D341Med (cell line): ENCODE measurements around the gene EGR4.
"Not testable (repeated sequence)": the region's sequence is repeated elsewhere in the genome, so short reads cannot be mapped to it uniquely, and the experiment has no call there.

ENCODE experiments used
- DNase-seq: peaks from one replicate; pipeline ENCODE4 v3.0.0; 2012; ENCODE audit warnings: low spot score

Gene EGR4

GRCh38 chr2:73263540-73264331 lies 29.6 kb downstream of the EGR4 start:
- no peak for DNase-seq

- not testable (repeated sequence) for DNase-seq
Observed at GRCh38 chr2:73262691-73263429, 30.5 kb downstream of the EGR4 start.

- no peak for DNase-seq
Observed at GRCh38 chr2:73262108-73262651, 31.2 kb downstream of the EGR4 start.

GRCh38 chr2:73260338-73260984 lies 32.9 kb downstream of the EGR4 start:
- peak; percentile 84 for DNase-seq

- DNase-seq, result no peak
Observed at GRCh38 chr2:73259704-73260337, 33.5 kb downstream of the EGR4 start.

GRCh38 chr2:73259276-73259675 lies 34.1 kb downstream of the EGR4 start:
- DNase-seq, result no peak

GRCh38 chr2:73258913-73259215 lies 34.5 kb downstream of the EGR4 start:
- no peak for DNase-seq

- no peak for DNase-seq
Observed at GRCh38 chr2:73258186-73258912, 35.0 kb downstream of the EGR4 start.

- no peak for DNase-seq
Observed at GRCh38 chr2:73257425-73258125, 35.8 kb downstream of the EGR4 start.

- no peak for DNase-seq
Observed at GRCh38 chr2:73257021-73257420, 36.3 kb downstream of the EGR4 start.

GRCh38 chr2:73256618-73256922 lies 36.8 kb downstream of the EGR4 start:
- DNase-seq, result no peak

- no peak for DNase-seq
Observed at GRCh38 chr2:73255907-73256617, 37.3 kb downstream of the EGR4 start.

- no peak for DNase-seq
Observed at GRCh38 chr2:73255007-73255644, 38.2 kb downstream of the EGR4 start.

GRCh38 chr2:73254343-73255006 lies 38.9 kb downstream of the EGR4 start:
- no peak for DNase-seq

GRCh38 chr2:73253901-73254300 lies 39.4 kb downstream of the EGR4 start:
- no peak for DNase-seq

- no peak for DNase-seq
Observed at GRCh38 chr2:73253400-73253799, 39.9 kb downstream of the EGR4 start.

- no peak for DNase-seq
Observed at GRCh38 chr2:73252238-73253027, 40.9 kb downstream of the EGR4 start.
